Activated T-cell treated with anti-CD3 and anti-CD28 coated beads, Interleukin-2, amount 50 U/mL, for 72 hours (primary cell): ENCODE data around the gene PTBP3. TPM values are rescaled to one million over a fixed set of nuclear protein-coding genes. Genes with fewer than 3 reads are reported as not detected.

Experiments used
- ATAC-seq, 2 donors: fragments of 150-1000 bp; cut with Tn5 transposase; replicated peaks in 1 of 2; 2 replicates each; pipeline ENCODE4 v1.10.0; 2021; ENCODE audit warnings: moderate library complexity in 2 of 2, mild to moderate bottlenecking in 1 of 2
- DNase-seq, 2 donors: peaks; one replicate each; pipeline ENCODE4 v3.0.0; 2021 to 2022; ENCODE audit warnings: mixed read lengths in 1 of 2
- H3K27ac Mint-ChIP-seq: one replicate; pipeline ENCODE4 v1.8.0; 2022; ENCODE audit warnings: mild to moderate bottlenecking, moderate library complexity, mixed read lengths
- H3K27me3 Mint-ChIP-seq: one replicate; pipeline ENCODE4 v1.8.0; 2022; ENCODE audit warnings: low read depth, mixed read lengths
- H3K36me3 Mint-ChIP-seq, 2 donors: one replicate each; pipeline ENCODE4 v1.8.0; 2022; ENCODE audit warnings: mixed read lengths in 2 of 2, mild to moderate bottlenecking in 1 of 2; ENCODE audit not compliant: insufficient read depth in 2 of 2
- H3K4me1 Mint-ChIP-seq: one replicate; pipeline ENCODE4 v1.8.0; 2022; ENCODE audit warnings: low read depth, mixed read lengths
- H3K4me3 Mint-ChIP-seq, 2 donors: one replicate each; pipeline ENCODE4 v1.8.0; 2022; ENCODE audit warnings: mild to moderate bottlenecking in 2 of 2, mixed read lengths in 2 of 2, moderate library complexity in 2 of 2
- H3K9me3 Mint-ChIP-seq, 2 donors: one replicate each; pipeline ENCODE4 v1.8.0; 2022; ENCODE audit warnings: mixed read lengths in 2 of 2
- total RNA-seq, 2 donors: library from RNA; stranded (reverse); gene quantifications; one replicate each; pipeline ENCODE4 v1.2.3, GENCODE V29; 2022

PTBP3 gene
- total RNA-seq, 2 donors from 2014 or later, result 125 to 138 TPM

DNA sequence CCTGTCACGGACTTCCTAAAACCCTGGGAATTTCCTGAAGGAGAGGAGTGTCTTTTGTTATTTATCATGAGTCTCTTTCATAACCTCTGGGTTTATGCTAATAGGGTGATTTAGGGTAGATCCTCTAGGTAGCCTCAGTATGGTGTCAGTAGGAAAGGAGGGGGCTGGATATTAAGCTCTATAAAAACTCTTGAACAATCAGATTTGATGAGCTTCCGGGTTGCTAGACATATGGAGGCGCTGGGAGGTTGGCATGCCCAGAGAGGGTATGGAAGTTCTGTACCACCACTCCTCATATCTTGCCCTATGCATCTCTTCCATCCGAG, 15.6 kb upstream of the PTBP3 start:
- Mint-ChIP-seq H3K36me3 (no peaks in the 10 kb centered on the region), H3K27ac (no peak overlapping the region), H3K4me3 (peak overlapping the region; percentile 77 to 80), H3K4me1 (peaks cover 22% of the 10 kb centered on the region), H3K9me3 (no peaks in the 10 kb centered on the region), H3K27me3 (no peaks in the 10 kb centered on the region)
- ATAC-seq (peak in 1 of 2 donors; percentile 24), DNase-seq (no peak)

DNA sequence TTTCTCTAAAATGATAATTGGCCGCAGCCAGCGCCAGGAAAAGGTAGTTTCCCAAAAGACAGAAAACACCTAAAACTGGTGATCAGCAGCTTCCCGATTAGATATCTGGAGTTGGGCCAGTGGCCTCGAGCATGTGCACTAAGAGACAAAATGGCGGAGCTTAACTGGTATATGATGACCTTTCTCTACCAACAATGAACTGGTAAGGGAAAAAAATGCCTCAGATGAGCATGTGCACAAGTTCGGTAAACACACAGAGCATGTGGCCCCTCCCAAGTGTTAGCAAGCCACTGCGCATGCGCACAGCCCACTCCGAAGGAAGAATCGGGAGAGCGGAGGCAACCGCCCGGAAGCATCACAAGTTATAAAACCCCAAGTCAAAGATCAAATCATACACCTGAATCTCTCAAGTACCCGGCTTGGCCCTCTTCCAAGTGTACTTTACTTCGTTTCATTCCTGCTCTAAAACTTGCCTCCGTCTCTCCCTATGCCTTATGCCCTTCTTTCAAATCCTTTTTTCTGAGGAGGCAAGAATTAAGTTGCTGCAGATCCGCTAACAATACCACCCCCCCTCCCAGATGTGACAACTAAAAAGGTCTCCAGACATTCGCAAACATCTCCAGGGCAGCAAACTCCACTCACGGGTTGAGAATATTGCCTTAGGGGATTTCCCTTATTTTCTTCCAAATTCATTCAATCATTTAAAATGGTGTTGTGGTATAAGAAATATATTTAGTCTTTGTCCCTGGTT, 15.0 kb upstream of the PTBP3 start:
- H3K9me3 Mint-ChIP-seq, result no peaks in the 10 kb centered on the region
- H3K4me3 Mint-ChIP-seq, result peak overlapping the region; percentile 77 to 80
- ATAC-seq (peak; percentile 64 to 82), DNase-seq (peak; percentile 78 to 81)
- peak overlapping the region; percentile 87 for H3K27ac Mint-ChIP-seq
- peaks cover 20% of the 10 kb centered on the region for H3K4me1 Mint-ChIP-seq
- H3K27me3 Mint-ChIP-seq, result no peaks in the 10 kb centered on the region
- no peaks in the 10 kb centered on the region for H3K36me3 Mint-ChIP-seq

DNA sequence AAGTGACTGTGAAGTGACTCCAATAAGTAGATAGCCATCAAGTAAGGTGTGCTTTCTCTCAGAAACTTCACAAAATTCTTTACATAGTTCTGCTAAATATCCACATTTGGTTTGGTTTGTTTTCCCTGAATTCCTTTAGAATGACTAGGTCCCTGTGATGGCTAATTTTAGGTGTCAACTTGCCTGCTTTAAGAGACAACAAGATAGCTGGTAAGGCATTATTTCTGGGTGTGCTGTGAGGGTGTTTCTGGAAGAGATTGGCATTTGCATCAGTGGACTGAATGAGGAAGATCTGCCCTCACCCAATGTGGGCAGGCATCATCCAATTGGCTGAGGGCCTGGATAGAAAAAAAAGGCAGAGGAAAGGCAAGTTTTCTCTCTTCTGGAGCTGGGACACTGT, 8.3 kb upstream of the PTBP3 start:
- no peaks in the 10 kb centered on the region for H3K36me3 Mint-ChIP-seq
- H3K9me3 Mint-ChIP-seq, result no peaks in the 10 kb centered on the region
- H3K27ac Mint-ChIP-seq, result no peak overlapping the region
- DNase-seq (no peak), ATAC-seq (no peak)
- H3K4me3 Mint-ChIP-seq, result no peak overlapping the region
- H3K4me1 Mint-ChIP-seq, result no peaks in the 10 kb centered on the region
- H3K27me3 Mint-ChIP-seq, result no peaks in the 10 kb centered on the region

DNA sequence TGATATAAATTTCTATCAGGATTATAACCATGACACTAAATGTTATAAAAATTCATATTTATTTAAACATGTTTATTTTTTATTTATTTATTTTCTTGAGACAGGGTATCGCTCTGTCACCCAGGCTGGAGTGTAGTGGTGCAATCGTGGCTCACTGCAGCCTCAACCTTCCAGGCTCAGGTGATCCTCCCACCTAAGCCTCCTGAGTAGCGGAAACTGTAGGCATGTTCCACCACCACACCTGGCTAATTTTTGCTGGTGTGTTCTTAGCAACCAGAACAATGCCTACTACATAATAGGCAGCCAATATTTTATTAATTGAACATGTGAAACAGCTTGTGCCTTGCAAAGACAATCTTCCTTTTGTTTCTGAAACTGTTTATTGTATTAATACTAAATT, 6.5 kb upstream of the PTBP3 start:
- H3K4me3 Mint-ChIP-seq, result no peak overlapping the region
- H3K27ac Mint-ChIP-seq, result no peak overlapping the region
- H3K4me1 Mint-ChIP-seq, result peaks cover 4% of the 10 kb centered on the region
- no peaks in the 10 kb centered on the region for H3K9me3 Mint-ChIP-seq
- ATAC-seq (no peak), DNase-seq (no peak)
- H3K27me3 Mint-ChIP-seq, result no peaks in the 10 kb centered on the region
- no peaks in the 10 kb centered on the region for H3K36me3 Mint-ChIP-seq

DNA sequence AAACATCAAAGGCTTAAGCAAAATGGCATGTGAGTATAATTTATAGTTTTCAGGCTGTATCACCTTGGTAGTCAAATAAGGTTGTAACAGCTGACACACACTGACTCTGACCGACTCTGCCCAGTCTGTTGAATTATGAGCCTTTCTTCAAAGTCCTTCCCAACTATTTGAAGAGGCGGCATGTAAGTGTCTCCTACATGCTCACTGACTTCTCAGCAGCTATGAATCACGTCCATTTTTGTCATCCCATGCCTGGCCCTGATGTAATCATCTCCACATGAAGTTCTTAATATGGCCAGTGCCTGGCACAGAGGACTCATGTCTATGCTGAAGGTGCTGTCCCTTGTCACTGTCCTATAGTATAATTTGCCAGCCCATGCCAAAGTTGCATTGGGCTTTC, 5.1 kb upstream of the PTBP3 start:
- Mint-ChIP-seq H3K36me3 (peaks cover 0 to 2% of the 10 kb centered on the region in 2 donors), H3K4me3 (no peak overlapping the region), H3K27ac (no peak overlapping the region), H3K27me3 (no peaks in the 10 kb centered on the region), H3K4me1 (peaks cover 14% of the 10 kb centered on the region), H3K9me3 (no peaks in the 10 kb centered on the region)
- DNase-seq, result no peak
- ATAC-seq, result peak in 1 of 2 donors; percentile 41

DNA sequence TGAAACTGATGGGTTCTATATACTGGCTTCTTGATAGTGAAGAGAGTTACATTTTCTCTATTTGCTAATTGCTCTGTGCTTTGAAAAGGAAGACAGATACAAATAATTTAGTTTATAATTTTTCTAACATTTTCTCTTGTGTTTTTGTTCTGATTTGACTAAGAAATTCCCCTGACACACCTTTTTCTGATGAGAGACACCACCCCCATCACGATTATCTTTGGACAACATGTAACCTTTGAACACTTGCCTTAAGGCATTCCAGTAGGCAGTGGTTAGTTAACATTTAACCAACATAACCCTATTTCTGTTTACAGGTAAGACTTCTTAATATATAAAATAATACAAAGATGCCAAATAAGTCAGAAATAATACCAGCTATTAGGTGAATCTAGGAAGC, 4.1 kb upstream of the PTBP3 start:
- Mint-ChIP-seq H3K9me3 (no peaks in the 10 kb centered on the region), H3K27me3 (no peaks in the 10 kb centered on the region), H3K36me3 (peaks cover 0 to 2% of the 10 kb centered on the region in 2 donors), H3K27ac (no peak overlapping the region), H3K4me1 (peaks cover 14% of the 10 kb centered on the region), H3K4me3 (no peak overlapping the region)
- ATAC-seq, result no peak
- no peak for DNase-seq

DNA sequence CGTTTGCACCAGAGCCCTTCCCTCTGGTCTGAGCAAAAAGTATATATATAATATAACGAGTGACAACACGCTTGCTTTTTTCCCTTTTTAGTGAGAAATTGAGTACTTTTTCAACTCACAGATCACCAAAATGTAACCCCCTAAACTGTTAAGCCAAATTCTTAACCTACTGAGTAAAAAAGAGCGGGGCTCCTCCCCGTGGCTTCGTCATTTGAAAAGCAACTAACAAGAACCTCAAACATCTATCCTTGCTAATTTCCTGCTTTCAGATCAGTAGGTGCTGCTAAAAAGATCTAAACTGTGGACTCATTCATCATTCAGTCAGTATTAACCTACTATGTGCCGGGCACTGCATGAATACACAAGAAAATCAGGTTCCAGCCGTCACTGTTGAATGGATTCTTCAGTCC, 1.0 kb upstream of the PTBP3 start:
- H3K27ac Mint-ChIP-seq, result peak overlapping the region; percentile 98
- peak overlapping the region; percentile 95 for H3K4me3 Mint-ChIP-seq
- H3K36me3 Mint-ChIP-seq, result peaks cover 2% of the 10 kb centered on the region in 2 donors
- H3K27me3 Mint-ChIP-seq, result no peaks in the 10 kb centered on the region
- H3K4me1 Mint-ChIP-seq, result peaks cover 39% of the 10 kb centered on the region
- ATAC-seq (peak; percentile 7 to 20), DNase-seq (peak; percentile 62 to 63)
- no peaks in the 10 kb centered on the region for H3K9me3 Mint-ChIP-seq

DNA sequence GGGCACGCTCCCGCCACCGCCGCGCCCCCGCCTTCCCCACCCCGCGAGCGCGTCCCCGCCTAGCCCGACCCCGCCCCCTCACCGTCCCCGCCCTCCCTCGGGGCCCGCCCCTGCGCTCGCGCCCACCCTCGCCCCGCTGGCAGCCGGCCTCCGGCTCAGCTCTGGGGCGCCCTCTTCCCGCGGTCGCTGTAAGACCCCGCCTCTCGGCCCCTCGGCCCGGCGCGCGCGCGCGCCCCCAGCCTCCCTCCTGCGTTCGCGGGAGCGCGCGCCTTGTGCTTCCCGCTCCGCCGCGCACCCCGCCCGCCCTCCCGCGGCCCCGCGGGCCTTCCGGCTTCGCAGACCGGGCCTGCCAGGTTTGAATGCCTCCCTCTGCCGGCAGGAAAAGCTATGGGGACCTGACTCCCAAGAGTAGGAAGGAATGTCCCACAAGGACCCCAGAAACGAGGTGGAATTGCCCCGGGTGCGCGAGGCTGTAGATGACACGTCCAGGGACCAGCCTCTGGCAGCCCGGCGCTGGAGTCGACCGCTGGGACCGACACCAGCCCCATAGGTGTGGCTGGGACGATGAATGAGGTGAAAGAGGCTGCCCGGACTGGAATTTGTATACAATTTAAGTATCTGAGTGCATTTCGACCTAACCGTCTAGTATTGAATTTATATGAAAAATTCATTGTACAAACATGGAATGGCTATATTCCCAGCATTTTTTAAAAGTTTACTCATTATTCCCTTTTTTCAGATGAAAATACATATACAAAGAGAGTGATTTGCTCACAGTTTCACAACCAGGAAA, 416 bp upstream of the PTBP3 start:
- H3K4me1 Mint-ChIP-seq, result peaks cover 44% of the 10 kb centered on the region
- H3K27me3 Mint-ChIP-seq, result no peaks in the 10 kb centered on the region
- H3K36me3 Mint-ChIP-seq, result peaks cover 2% of the 10 kb centered on the region in 2 donors
- peak overlapping the region; percentile 98 for H3K27ac Mint-ChIP-seq
- peak; percentile 90 to 93 for DNase-seq
- H3K4me3 Mint-ChIP-seq, result peak overlapping the region; percentile 95 to 97
- ATAC-seq, result peak; percentile 79 to 81
- no peaks in the 10 kb centered on the region for H3K9me3 Mint-ChIP-seq

DNA sequence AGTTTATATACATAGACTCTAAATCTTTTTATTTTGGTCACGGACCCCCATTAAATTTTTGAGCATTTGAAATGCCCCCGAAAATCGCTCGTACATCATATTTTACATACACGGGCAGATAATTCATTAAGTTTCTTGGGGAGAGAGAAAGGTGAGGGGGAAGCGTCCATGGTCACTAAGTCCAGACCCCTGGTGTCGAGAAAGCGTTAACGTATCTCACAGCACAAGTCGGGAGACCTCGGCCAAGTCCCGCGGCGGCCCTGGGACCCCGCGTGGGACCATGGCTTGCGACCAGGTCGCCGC, 794 bp downstream of the PTBP3 start:
- Mint-ChIP-seq H3K27me3 (no peaks in the 10 kb centered on the region), H3K36me3 (peaks cover 3 to 8% of the 10 kb centered on the region in 2 donors), H3K4me3 (peak overlapping the region; percentile 90 to 97), H3K4me1 (peaks cover 56% of the 10 kb centered on the region), H3K9me3 (no peaks in the 10 kb centered on the region), H3K27ac (peak overlapping the region; percentile 93)
- ATAC-seq (no peak), DNase-seq (no peak)

DNA sequence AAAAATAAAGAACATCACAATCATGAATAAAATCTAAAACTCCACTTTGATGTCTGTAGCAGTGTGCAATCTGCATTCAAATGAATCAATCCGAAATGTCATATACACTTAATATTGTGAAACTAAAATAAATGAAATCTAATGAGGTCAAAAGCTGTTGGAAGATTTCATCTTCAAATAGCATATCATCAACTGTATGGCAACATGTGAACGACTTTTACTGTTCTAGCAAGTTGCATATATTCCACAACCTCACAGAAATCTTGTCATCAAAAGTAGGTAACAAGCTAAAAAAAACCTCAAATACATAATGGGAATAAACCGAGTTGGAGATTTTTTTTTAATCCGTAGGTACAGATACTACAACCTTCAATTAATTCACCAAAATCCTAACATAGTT, 1.2 kb downstream of the PTBP3 start:
- no peaks in the 10 kb centered on the region for H3K27me3 Mint-ChIP-seq
- ATAC-seq, result no peak
- no peaks in the 10 kb centered on the region for H3K9me3 Mint-ChIP-seq
- peaks cover 61% of the 10 kb centered on the region for H3K4me1 Mint-ChIP-seq
- peak overlapping the region; percentile 93 for H3K27ac Mint-ChIP-seq
- no peak for DNase-seq
- peaks cover 3 to 8% of the 10 kb centered on the region in 2 donors for H3K36me3 Mint-ChIP-seq
- peak overlapping the region; percentile 90 to 97 for H3K4me3 Mint-ChIP-seq

DNA sequence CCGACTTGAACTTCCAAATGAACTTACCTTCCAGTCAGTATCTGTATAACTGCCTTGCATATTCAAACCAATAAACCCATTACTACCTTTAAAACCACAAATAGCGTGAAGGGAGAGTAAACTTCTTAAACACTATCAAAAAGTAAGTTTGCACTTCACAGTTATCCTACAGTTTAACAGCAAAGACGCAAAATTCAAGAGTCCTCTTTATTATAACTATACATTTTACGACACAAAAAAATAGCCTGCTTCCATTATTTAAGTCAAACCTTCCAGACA, 1.8 kb downstream of the PTBP3 start:
- no peaks in the 10 kb centered on the region for H3K27me3 Mint-ChIP-seq
- peaks cover 3 to 8% of the 10 kb centered on the region in 2 donors for H3K36me3 Mint-ChIP-seq
- DNase-seq (no peak), ATAC-seq (no peak)
- no peaks in the 10 kb centered on the region for H3K9me3 Mint-ChIP-seq
- peak overlapping the region; percentile 90 to 97 for H3K4me3 Mint-ChIP-seq
- peaks cover 66% of the 10 kb centered on the region for H3K4me1 Mint-ChIP-seq
- H3K27ac Mint-ChIP-seq, result peak overlapping the region; percentile 93

DNA sequence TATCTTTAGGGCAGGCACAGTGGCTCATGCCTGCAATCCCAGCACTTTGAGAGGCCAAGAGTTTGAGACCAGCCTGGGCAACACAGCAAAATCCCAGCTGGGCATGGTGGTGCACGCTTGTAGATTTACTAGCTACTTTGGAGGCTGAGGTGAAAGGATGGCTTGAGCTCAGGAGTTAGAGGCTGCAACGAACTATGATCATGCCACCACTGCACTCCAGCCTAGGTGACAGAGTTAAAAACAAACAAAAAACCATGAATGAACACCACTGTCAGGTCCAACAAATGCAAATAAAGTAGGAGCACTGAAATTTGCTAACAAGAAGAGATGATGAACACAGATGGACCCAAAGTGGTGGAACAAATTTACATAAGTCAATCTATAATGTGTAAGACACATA, 4.9 kb downstream of the PTBP3 start:
- no peaks in the 10 kb centered on the region for H3K27me3 Mint-ChIP-seq
- no peaks in the 10 kb centered on the region for H3K9me3 Mint-ChIP-seq
- DNase-seq, result no peak
- H3K4me3 Mint-ChIP-seq, result peak overlapping the region; percentile 21 to 29
- ATAC-seq, result no peak
- peak overlapping the region; percentile 74 for H3K27ac Mint-ChIP-seq
- peaks cover 72% of the 10 kb centered on the region for H3K4me1 Mint-ChIP-seq
- H3K36me3 Mint-ChIP-seq, result peaks cover 6 to 24% of the 10 kb centered on the region in 2 donors

DNA sequence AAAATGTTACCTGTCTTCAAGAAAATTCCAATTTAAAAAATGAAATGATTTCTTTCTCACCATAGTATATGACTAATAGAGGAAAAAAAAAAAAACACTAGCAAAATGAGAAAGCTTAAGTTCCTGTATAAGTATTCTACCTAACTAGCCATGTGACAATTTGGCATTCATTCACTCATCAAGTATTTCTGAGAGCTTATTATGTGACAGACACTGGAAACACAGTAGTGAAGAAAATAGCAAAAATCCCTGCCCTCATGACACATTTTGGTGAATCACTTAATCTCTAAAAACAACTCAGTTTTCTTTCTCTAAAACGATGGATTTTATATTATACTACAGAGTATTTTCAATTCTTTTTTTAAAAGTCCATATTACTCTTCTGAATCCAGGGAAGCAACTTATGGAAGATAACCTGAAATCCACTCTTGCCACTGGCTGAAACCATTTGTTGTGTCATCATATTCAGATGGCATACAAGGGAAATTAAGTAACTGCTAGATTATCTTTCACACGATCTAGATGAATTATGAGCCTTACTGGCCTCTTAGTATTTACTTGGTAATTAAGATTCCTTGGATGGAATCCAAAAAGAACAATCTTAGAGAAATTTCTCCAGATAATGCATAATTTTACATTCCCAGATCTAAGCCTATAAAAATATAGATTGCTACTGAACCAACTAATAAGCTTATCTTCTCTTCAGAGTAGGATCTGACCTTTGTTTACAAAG, 5.5 kb downstream of the PTBP3 start:
- peak overlapping the region; percentile 74 for H3K27ac Mint-ChIP-seq
- H3K4me3 Mint-ChIP-seq, result peak overlapping the region; percentile 21 to 29
- peaks cover 0 to 3% of the 10 kb centered on the region in 2 donors for H3K9me3 Mint-ChIP-seq
- H3K4me1 Mint-ChIP-seq, result peaks cover 77% of the 10 kb centered on the region
- peaks cover 8 to 28% of the 10 kb centered on the region in 2 donors for H3K36me3 Mint-ChIP-seq
- DNase-seq (no peak), ATAC-seq (peak; percentile 51 to 71)
- no peaks in the 10 kb centered on the region for H3K27me3 Mint-ChIP-seq
